Loucy (cell line): ENCODE data around the gene MYOF.

Experiments
- CTCF ChIP-seq: fragments of 200-600 bp; sonication (generic); conservative IDR thresholded peaks from 2 replicates; pipeline ENCODE4 v1.5.1; 2014; ENCODE audit warnings: mild to moderate bottlenecking, antibody characterized with exemption, low read length
- EZH2phosphoT487 ChIP-seq: fragments of 200-600 bp; IDR thresholded peaks from 2 replicates; pipeline ENCODE4 v1.6.1; 2018; ENCODE audit warnings: antibody characterized with exemption, mild to moderate bottlenecking, moderate library complexity, borderline replicate concordance

- no peak for TF ChIP-seq CTCF
- no peak for TF ChIP-seq EZH2phosphoT487
These were observed 12.4 kb upstream of the MYOF start for GRCh38 chr10:93494494-93494893.
